HEK293 (cell line): ENCODE results near the gene CFAP45.

Experiments used
- BCL11A ChIP-seq: fragments of 450-650 bp; formaldehyde crosslinking; IDR thresholded peaks from 2 replicates; pipeline ENCODE4 v1.5.1; 2016; ENCODE audit warnings: low read depth, missing biosample characterization, missing genetic modification characterization
- BCL11B ChIP-seq: fragments of 450-650 bp; formaldehyde crosslinking; IDR thresholded peaks from 2 replicates; pipeline ENCODE4 v1.5.1; 2016; ENCODE audit warnings: low read depth, missing biosample characterization, missing genetic modification characterization
- BCL6B ChIP-seq: fragments of 450-650 bp; formaldehyde crosslinking; IDR thresholded peaks from 2 replicates; pipeline ENCODE4 v1.5.1; 2017; ENCODE audit warnings: missing biosample characterization, missing genetic modification characterization
- KLF7 ChIP-seq: fragments of 450-650 bp; formaldehyde crosslinking; IDR thresholded peaks from 2 replicates; pipeline ENCODE4 v1.5.1; 2016; ENCODE audit warnings: missing biosample characterization, missing genetic modification characterization, borderline replicate concordance
- PBX3 ChIP-seq: sonication (generic); formaldehyde crosslinking; IDR thresholded peaks from 2 replicates; pipeline ENCODE4 v1.8.1; 2022; ENCODE audit warnings: mild to moderate bottlenecking, moderate library complexity, missing genetic modification reagents
- REST ChIP-seq: fragments of 450-650 bp; formaldehyde crosslinking; IDR thresholded peaks from 2 replicates; pipeline ENCODE4 v1.5.1; 2016; ENCODE audit warnings: missing biosample characterization, missing genetic modification characterization
- ZBTB1 ChIP-seq: fragments of 450-650 bp; formaldehyde crosslinking; IDR thresholded peaks from 2 replicates; pipeline ENCODE4 v1.5.1; 2016; ENCODE audit warnings: missing biosample characterization, missing genetic modification characterization
- ZBTB17 ChIP-seq: fragments of 450-650 bp; formaldehyde crosslinking; IDR thresholded peaks from 2 replicates; pipeline ENCODE4 v1.5.1; 2016; ENCODE audit warnings: missing biosample characterization, missing genetic modification characterization
- ZBTB44 ChIP-seq: fragments of 450-650 bp; IDR thresholded peaks from 2 replicates; pipeline ENCODE4 v1.5.1; 2018; ENCODE audit warnings: missing biosample characterization, mild to moderate bottlenecking, missing genetic modification characterization
- ZBTB48 ChIP-seq: fragments of 450-650 bp; formaldehyde crosslinking; IDR thresholded peaks from 2 replicates; pipeline ENCODE4 v1.5.1; 2016; ENCODE audit warnings: missing biosample characterization, missing genetic modification characterization
- ZFHX2 ChIP-seq: fragments of 450-650 bp; formaldehyde crosslinking; conservative IDR thresholded peaks from 2 replicates; pipeline ENCODE4 v1.5.1; 2016; ENCODE audit warnings: missing biosample characterization, missing genetic modification characterization
- ZNF10 ChIP-seq: fragments of 450-650 bp; formaldehyde crosslinking; IDR thresholded peaks from 2 replicates; pipeline ENCODE4 v1.5.1; 2017; ENCODE audit warnings: missing biosample characterization, missing genetic modification characterization
- ZNF155 ChIP-seq: fragments of 450-650 bp; formaldehyde crosslinking; IDR thresholded peaks from 2 replicates; pipeline ENCODE4 v1.5.1; 2016; ENCODE audit warnings: missing biosample characterization, missing genetic modification characterization
- ZNF19 ChIP-seq: fragments of 450-650 bp; formaldehyde crosslinking; IDR thresholded peaks from 2 replicates; pipeline ENCODE4; 2016; ENCODE audit warnings: missing biosample characterization, missing genetic modification characterization, low read depth
- ZNF239 ChIP-seq: fragments of 450-650 bp; formaldehyde crosslinking; IDR thresholded peaks from 2 replicates; pipeline ENCODE4 v1.5.1; 2016; ENCODE audit warnings: missing biosample characterization, missing genetic modification characterization
- ZNF274 ChIP-seq, 2 experiments: fragments of 200-500 bp in 1 of 2; fragments of 450-650 bp in 1 of 2; sonication (Bioruptor generic) in 1 of 2; formaldehyde crosslinking in 1 of 2; IDR thresholded peaks; 2 replicates each; pipeline versions ENCODE4 v1.5.1 to v1.6.1; 2014 to 2016; ENCODE audit warnings: borderline replicate concordance in 1 of 2, inconsistent platforms in 1 of 2, low read length in 1 of 2, missing biosample characterization in 1 of 2, missing genetic modification characterization in 1 of 2
- ZNF335 ChIP-seq: fragments of 450-650 bp; formaldehyde crosslinking; conservative IDR thresholded peaks from 2 replicates; pipeline ENCODE4 v1.5.1; 2016; ENCODE audit warnings: missing biosample characterization, missing genetic modification characterization
- ZNF398 ChIP-seq: fragments of 450-650 bp; formaldehyde crosslinking; IDR thresholded peaks from 2 replicates; pipeline ENCODE4 v1.5.1; 2017; ENCODE audit warnings: missing biosample characterization, missing genetic modification characterization
- ZNF416 ChIP-seq: fragments of 450-650 bp; formaldehyde crosslinking; IDR thresholded peaks from 2 replicates; pipeline ENCODE4 v1.5.1; 2016; ENCODE audit warnings: missing biosample characterization, missing genetic modification characterization
- ZNF423 ChIP-seq: fragments of 450-650 bp; formaldehyde crosslinking; IDR thresholded peaks from 2 replicates; pipeline ENCODE4 v1.5.1; 2016; ENCODE audit warnings: missing biosample characterization, missing genetic modification characterization
- ZNF501 ChIP-seq: fragments of 450-650 bp; formaldehyde crosslinking; IDR thresholded peaks from 2 replicates; pipeline ENCODE4 v1.5.1; 2016; ENCODE audit warnings: missing biosample characterization, missing genetic modification characterization
- ZNF610 ChIP-seq: fragments of 450-650 bp; formaldehyde crosslinking; IDR thresholded peaks from 2 replicates; pipeline ENCODE4 v1.5.1; 2016; ENCODE audit warnings: missing biosample characterization, missing genetic modification characterization, borderline replicate concordance
- ZNF692 ChIP-seq: fragments of 450-650 bp; formaldehyde crosslinking; IDR thresholded peaks from 2 replicates; pipeline ENCODE4 v1.5.1; 2016; ENCODE audit warnings: missing biosample characterization, missing genetic modification characterization
- ZSCAN4 ChIP-seq: fragments of 450-650 bp; formaldehyde crosslinking; IDR thresholded peaks from 2 replicates; pipeline ENCODE4 v1.5.1; 2017; ENCODE audit warnings: missing biosample characterization, missing genetic modification characterization

Gene CFAP45

GRCh38 chr1:159854693-159855192 lies 45.2 kb downstream of the CFAP45 start (continued):
- TF ChIP-seq BCL11A (tag by site-specific recombination) (no peak), ZBTB44 (tag by site-specific recombination) (0 out of 2 replicates have a peak, but pooled peaks have one; percentile 27), KLF7 (no peak), REST (no peak), ZBTB48 (tag by site-specific recombination) (peak; percentile 27; the same call in 1 of the 2 replicates), BCL11B (tag by site-specific recombination) (no peak), ZFHX2 (tag by site-specific recombination) (no peak), ZBTB1 (no peak), ZNF10 (no peak; the same call in 1 of the 2 replicates), ZNF692 (peak; percentile 74; the same call in 1 of the 2 replicates), ZNF423 (peak; percentile 39; the same call in 1 of the 2 replicates), ZNF155 (tag by site-specific recombination) (no peak), ZBTB17 (tag by site-specific recombination) (no peak), ZNF335 (tag by site-specific recombination) (no peak), PBX3 (CRISPR knock-in tag) (0 out of 2 replicates have a peak, but pooled peaks have one; percentile 3), ZNF398 (tag by site-specific recombination) (peak; percentile 42; the same call in 1 of the 2 replicates), ZNF239 (tag by site-specific recombination) (no peak), ZNF610 (tag by site-specific recombination) (peak; percentile 26; the same call in 1 of the 2 replicates), ZNF501 (tag by site-specific recombination) (no peak), ZSCAN4 (tag by site-specific recombination) (no peak), ZNF19 (tag by site-specific recombination) (no peak), ZNF416 (tag by site-specific recombination) (no peak), BCL6B (tag by site-specific recombination) (no peak), ZNF274 (IDR thresholded peaks at IDR 0.05; ENCODE audit: low read length) (no peak), ZNF274 (tag by site-specific recombination; IDR thresholded peaks at IDR 0.05; ENCODE audit: borderline replicate concordance) (no peak)
